Activated CD8-positive, alpha-beta T cell treated with anti-CD3 and anti-CD28 coated beads, Interleukin-2, amount 10 ng/mL, durations not matched to agents 7 days and 5 days (primary cell): ENCODE measurements around the gene NCKAP5. TPM values are rescaled to one million over a fixed set of nuclear protein-coding genes. Genes with fewer than 3 reads are reported as not detected.

Source experiments
- ATAC-seq: fragments of 150-1000 bp; cut with Tn5 transposase; one replicate; pipeline ENCODE4 v1.10.0; 2021; ENCODE audit warnings: moderate library complexity
- CTCF ChIA-PET: fragments of 350-600 bp; sonication (Branson Sonifier 250); formaldehyde crosslinking; loops from one replicate; lab custom pipeline; 2021; ENCODE audit warnings: antibody characterized with exemption; lab: Charles Lee
- POLR2A ChIA-PET: fragments of 350-600 bp; sonication (Branson Sonifier 250); formaldehyde crosslinking; loops from one replicate; lab custom pipeline; 2021; ENCODE audit warnings: antibody characterized with exemption; lab: Charles Lee
- DNase-seq: peaks from one replicate; pipeline ENCODE4 v3.0.0-alpha.2; 2020
- H3K27ac Mint-ChIP-seq: one replicate; pipeline ENCODE4 v1.8.0; 2021; ENCODE audit warnings: mild to moderate bottlenecking, mixed read lengths
- H3K27me3 Mint-ChIP-seq: one replicate; pipeline ENCODE4 v1.8.0; 2021; ENCODE audit warnings: low read depth, mixed read lengths
- H3K36me3 Mint-ChIP-seq: one replicate; pipeline ENCODE4 v1.8.0; 2021; ENCODE audit warnings: low read depth, mixed read lengths
- H3K4me1 Mint-ChIP-seq: one replicate; pipeline ENCODE4 v1.8.0; 2021; ENCODE audit warnings: low read depth, mixed read lengths
- H3K4me3 Mint-ChIP-seq: one replicate; pipeline ENCODE4 v1.8.0; 2021; ENCODE audit warnings: mild to moderate bottlenecking, mixed read lengths
- H3K9me3 Mint-ChIP-seq: one replicate; pipeline ENCODE4 v1.8.0; 2022; ENCODE audit warnings: mixed read lengths; ENCODE audit not compliant: insufficient read depth
- total RNA-seq, 2 experiments: library from RNA; stranded (reverse); gene quantifications; one replicate each; pipeline ENCODE4 v1.2.3, GENCODE V29; 2021

Gene NCKAP5
- total RNA-seq, 2 experiments from 2014 or later = not detected

DNA sequence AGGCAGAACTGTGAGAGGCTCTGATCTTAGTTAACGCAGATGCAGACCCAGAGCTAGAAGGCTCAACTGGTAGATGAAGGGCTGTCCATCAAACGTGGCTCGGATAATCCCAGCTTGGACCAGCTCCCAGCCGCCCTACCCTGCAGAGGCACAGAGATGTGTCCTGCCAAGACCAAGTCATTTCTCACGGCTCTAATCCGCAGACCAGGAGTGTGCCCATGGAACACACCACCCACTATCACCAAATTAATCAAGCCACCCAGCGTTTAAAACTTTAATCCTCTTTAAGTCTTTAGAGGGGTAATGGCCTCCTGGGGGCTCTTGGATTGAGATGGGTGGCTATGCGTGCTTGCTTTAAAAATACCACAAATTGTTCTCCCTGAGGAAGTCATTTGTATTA, 915.8 kb downstream of the NCKAP5 start:
- H3K4me1 Mint-ChIP-seq = no peaks in the 10 kb centered on the region
- CTCF ChIA-PET = no interaction called here
- no peak for ATAC-seq

DNA sequence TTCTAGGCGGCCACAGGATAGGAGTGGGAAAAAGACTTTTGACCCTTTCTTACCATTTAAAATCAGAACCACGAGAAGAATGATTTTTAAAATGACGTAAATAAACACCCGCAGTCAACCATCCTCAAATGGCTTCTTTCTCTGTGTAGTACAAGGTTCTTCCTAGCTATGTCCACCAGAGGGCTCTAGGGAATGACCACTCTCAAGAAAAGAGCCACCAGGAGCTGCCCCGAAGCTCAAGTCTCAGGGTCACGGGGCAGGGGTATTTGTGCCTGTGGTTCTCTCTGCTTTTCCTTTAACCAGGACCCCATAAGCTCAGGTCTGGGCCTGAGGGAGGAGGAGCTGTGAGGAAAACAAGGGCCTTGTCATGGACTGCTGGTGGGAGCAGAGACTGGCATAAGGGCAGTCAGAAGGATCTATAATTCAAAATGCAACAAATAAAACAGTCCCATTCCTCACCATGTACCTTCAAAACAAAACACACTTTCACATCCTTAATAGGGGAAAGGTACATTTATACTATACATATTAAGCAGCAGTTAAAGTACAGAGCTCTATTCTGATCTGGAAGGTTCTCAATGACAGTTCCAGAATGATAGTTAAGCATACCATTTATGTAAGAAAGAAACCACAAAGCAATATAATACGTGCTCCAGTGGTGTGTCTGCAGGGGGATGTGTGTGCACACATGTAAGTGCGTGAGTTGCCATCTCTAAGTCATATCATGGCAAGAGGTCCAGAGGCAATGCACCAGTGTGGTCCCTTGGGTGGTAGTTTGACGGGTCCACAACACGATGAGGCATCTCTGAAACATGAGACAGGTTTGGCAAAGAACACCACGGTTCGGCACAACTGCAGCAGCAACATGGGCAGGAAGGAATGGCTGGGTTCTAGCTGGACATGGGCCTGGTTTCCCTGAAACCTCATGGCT, 916.9 kb downstream of the NCKAP5 start:
- POLR2A ChIA-PET = no interaction called here
- Mint-ChIP-seq H3K9me3 (no peaks in the 10 kb centered on the region), H3K27me3 (no peaks in the 10 kb centered on the region), H3K27ac (no peak overlapping the region), H3K4me3 (no peak overlapping the region), H3K4me1 (no peaks in the 10 kb centered on the region), H3K36me3 (no peaks in the 10 kb centered on the region)
- CTCF ChIA-PET = no interaction called here
- DNase-seq (no peak), ATAC-seq (no peak)

More for the DNA sequence above, 915.8 kb downstream of the NCKAP5 start:
- Mint-ChIP-seq H3K27me3 (no peaks in the 10 kb centered on the region), H3K27ac (no peak overlapping the region), H3K4me3 (no peak overlapping the region), H3K9me3 (no peaks in the 10 kb centered on the region), H3K36me3 (no peaks in the 10 kb centered on the region)
- no peak for DNase-seq
- POLR2A ChIA-PET = no interaction called here

GRCh38 chr2:132646540-132647108, 921.6 kb downstream of the NCKAP5 start:
- Mint-ChIP-seq H3K4me1 (no peaks in the 10 kb centered on the region), H3K9me3 (no peaks in the 10 kb centered on the region), H3K27me3 (no peaks in the 10 kb centered on the region), H3K4me3 (no peak overlapping the region), H3K27ac (no peak overlapping the region), H3K36me3 (no peaks in the 10 kb centered on the region)
- DNase-seq (no peak), ATAC-seq (no peak)
- ChIA-PET CTCF (no interaction called here), POLR2A (no interaction called here)

DNA sequence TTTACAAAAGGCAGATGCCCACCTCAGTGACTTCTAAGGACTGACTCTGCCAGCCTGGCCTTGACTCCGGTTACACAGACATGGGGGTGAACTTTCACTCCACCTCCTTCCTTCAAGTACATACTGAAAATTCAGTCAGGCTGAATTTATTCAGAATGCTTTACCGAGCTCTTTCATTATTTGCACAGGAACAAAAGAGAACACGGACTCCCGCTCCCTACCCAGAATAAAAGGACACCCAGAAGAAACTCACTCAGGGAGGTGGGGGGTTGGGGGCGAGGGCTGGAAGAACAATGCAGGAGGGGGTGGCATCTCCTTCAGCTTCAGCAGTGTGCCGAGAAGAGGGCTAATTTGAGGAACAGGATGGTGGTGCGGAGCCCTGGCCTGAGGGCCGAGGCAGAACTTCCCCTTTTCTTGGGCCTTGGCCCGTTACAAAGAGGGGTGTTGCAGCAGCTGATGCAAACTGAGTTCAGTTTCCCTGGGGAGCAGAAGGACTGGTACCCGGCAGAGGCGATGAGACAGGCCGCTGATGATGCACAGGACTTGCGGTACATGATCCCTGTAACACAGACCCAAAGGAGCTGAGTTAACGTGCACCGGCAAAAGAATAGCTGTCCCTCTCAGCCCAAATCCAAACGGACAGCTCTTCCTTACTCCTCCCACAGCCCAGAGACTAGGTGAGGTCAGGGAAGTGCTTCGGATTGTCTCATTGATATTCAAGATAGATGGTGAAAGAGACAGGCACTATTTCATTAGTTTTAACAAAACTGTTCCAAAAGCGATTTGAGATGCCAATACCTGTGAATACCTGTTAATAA, 922.3 kb downstream of the NCKAP5 start:
- Mint-ChIP-seq H3K4me3 (no peak overlapping the region), H3K36me3 (no peaks in the 10 kb centered on the region), H3K27me3 (no peaks in the 10 kb centered on the region), H3K4me1 (no peaks in the 10 kb centered on the region), H3K9me3 (no peaks in the 10 kb centered on the region), H3K27ac (no peak overlapping the region)
- ChIA-PET POLR2A (no interaction called here), CTCF (no interaction called here)
- no peak for ATAC-seq
- DNase-seq = no peak

- ChIA-PET CTCF (no interaction called here), POLR2A (no interaction called here)
- Mint-ChIP-seq H3K36me3 (no peaks in the 10 kb centered on the region), H3K4me3 (no peak overlapping the region), H3K9me3 (no peaks in the 10 kb centered on the region), H3K27ac (no peak overlapping the region), H3K4me1 (no peaks in the 10 kb centered on the region), H3K27me3 (no peaks in the 10 kb centered on the region)
- ATAC-seq = no peak
- DNase-seq = no peak
Measured at GRCh38 chr2:132645176-132645575, 923.1 kb downstream of the NCKAP5 start.

DNA sequence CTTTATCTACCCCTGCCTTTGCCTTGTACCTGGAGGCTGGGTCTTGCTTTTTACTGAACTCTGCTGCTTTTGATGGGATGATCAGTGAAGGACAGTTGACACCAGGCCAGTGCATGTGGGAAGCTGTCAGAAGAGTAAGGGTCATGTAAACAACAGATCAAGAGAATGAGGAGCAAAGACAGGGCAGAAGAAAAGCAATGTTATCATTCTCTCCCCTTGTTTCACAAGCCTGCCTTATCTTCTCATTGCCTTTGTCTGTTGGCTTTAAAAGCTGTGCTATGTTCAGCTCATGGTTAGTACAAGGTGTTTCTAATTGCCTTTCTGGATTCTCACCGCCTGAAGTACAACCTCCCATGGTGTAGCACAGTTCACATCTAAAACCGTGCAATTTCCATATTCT, 925.8 kb downstream of the NCKAP5 start:
- DNase-seq (no peak), ATAC-seq (no peak)
- Mint-ChIP-seq H3K9me3 (no peaks in the 10 kb centered on the region), H3K27ac (no peak overlapping the region), H3K4me3 (no peak overlapping the region), H3K27me3 (no peaks in the 10 kb centered on the region), H3K36me3 (no peaks in the 10 kb centered on the region), H3K4me1 (no peaks in the 10 kb centered on the region)
- ChIA-PET CTCF (no interaction called here), POLR2A (no interaction called here)

DNA sequence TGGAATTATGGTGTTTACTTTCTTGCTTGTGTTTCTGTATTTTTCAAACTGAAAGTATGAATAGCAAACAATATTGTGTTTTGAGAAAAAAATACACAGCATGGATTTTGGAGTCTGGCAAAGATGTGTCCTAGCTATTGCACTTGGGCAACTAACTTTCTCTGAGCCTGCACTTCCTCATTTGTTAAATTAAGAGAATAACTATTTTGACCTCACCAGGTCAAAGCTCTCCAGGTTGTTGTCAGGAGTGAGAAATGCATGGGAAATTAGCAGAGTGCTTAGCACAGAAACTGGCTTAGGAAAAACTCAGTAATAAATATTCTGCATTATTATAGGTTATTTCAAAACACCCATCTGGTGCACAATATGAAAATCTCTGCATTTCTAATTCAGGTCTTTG, 926.4 kb downstream of the NCKAP5 start:
- ATAC-seq (no peak), DNase-seq (no peak)
- CTCF ChIA-PET = no interaction called here
- no peaks in the 10 kb centered on the region for H3K9me3 Mint-ChIP-seq
- H3K4me3 Mint-ChIP-seq = no peak overlapping the region
- no peaks in the 10 kb centered on the region for H3K36me3 Mint-ChIP-seq
- H3K27me3 Mint-ChIP-seq = no peaks in the 10 kb centered on the region
- H3K27ac Mint-ChIP-seq = no peak overlapping the region
- POLR2A ChIA-PET = no interaction called here
- no peaks in the 10 kb centered on the region for H3K4me1 Mint-ChIP-seq

DNA sequence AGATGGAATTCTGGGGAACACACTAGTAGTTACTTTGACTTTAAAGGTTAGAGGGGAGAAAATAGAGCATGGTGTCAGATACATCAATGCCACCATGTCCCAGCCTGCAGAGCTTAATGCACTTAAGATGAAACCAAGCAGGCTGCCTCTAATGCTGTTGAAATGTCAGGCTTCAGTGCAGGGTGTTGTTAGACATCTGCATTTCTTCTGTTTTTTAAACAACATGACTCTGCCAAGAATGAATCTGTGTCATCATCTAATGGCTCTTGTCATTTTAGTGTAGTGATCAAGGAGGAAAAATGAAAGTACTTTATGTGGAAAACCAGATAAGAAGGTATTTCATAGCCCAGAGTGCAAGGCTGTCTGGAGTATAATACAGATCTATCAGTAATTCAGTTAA, 928.1 kb downstream of the NCKAP5 start:
- ATAC-seq (no peak), DNase-seq (no peak)
- Mint-ChIP-seq H3K9me3 (no peaks in the 10 kb centered on the region), H3K27me3 (no peaks in the 10 kb centered on the region), H3K4me3 (no peak overlapping the region), H3K27ac (no peak overlapping the region), H3K4me1 (no peaks in the 10 kb centered on the region), H3K36me3 (no peaks in the 10 kb centered on the region)
- ChIA-PET POLR2A (no interaction called here), CTCF (no interaction called here)

DNA sequence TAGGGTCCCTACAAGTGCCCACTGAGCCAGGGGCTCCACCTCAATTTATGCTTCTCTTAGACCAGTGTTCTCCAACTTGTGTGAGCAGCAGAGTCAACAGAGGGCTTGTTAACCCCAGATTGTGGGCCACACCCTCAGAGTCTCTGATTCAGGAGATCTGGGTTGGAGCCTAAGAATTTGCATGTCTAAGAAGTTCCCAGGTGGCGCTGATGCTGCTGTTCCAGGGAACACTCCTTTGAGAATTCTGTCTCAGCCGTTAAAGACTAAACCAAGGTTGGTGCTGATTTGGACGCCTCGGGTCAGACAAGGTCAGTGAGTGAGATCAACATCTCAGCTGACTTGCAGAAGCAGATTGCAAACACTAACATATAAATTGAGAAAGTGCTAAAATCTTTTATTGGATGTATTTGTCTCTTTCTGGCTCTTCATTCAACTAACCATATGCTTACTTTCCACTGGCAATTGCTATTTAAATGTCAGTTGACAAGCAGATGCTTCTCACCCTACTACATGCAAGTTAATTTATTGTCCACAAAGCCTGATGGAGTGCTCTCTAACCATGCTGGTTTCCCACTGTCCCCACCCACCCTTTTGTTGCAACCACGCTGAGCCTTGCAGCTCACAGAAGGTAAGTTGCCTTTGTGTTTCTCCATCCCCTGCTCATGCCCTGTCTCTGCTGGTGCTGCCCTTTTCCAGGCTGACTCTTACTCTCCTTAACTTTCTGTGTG, 929.8 kb downstream of the NCKAP5 start:
- ATAC-seq (no peak), DNase-seq (no peak)
- ChIA-PET CTCF (no interaction called here), POLR2A (no interaction called here)
- Mint-ChIP-seq H3K27me3 (no peaks in the 10 kb centered on the region), H3K4me1 (no peaks in the 10 kb centered on the region), H3K27ac (no peak overlapping the region), H3K9me3 (no peaks in the 10 kb centered on the region), H3K4me3 (no peak overlapping the region), H3K36me3 (no peaks in the 10 kb centered on the region)

DNA sequence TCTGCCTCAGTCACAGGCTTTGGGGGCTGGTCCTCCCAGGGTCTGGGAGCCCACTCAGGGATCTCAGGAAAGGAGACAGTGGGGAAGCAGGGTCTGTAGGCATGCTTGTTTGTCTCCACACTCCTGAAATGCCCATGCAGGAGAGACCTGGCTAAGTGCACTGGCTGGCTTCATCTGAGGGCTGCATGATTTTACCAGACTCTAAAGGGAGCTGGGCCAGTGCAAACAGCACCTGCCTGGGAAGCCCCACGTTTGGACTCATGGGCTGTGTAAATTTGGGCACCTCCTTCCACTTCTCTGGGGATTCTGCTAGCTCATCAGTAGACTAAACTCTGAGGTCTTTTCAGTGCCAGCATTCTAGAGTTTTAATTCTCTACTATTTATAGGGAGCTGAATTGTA, 931.9 kb downstream of the NCKAP5 start:
- H3K4me1 Mint-ChIP-seq = no peaks in the 10 kb centered on the region
- ATAC-seq (no peak), DNase-seq (no peak)
- no peaks in the 10 kb centered on the region for H3K36me3 Mint-ChIP-seq
- H3K4me3 Mint-ChIP-seq = no peak overlapping the region
- ChIA-PET POLR2A (no interaction called here), CTCF (no interaction called here)
- no peak overlapping the region for H3K27ac Mint-ChIP-seq
- no peaks in the 10 kb centered on the region for H3K27me3 Mint-ChIP-seq
- no peaks in the 10 kb centered on the region for H3K9me3 Mint-ChIP-seq

DNA sequence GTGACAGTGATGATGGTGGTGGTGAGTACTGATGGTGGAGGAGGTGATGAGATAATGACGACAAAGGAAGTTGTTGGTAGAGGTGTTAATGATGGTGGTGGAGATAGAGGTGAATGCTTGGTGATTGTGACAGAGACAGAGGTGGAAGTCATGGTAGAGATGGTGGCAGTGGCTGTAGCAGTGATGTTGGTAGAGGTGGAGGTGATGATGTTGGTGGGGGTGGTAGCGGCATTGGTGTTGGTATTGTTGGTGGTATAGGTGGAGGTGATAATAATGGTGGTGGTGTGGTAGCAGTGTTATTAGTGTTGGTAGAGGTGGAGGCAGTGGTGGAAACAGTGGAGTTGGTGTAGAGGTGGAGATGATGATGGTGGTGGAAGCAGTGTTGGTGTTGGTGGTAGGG, 934.6 kb downstream of the NCKAP5 start:
- ATAC-seq (no peak), DNase-seq (no peak)
- H3K4me3 Mint-ChIP-seq = no peak overlapping the region
- no peaks in the 10 kb centered on the region for H3K4me1 Mint-ChIP-seq
- H3K27me3 Mint-ChIP-seq = no peaks in the 10 kb centered on the region
- ChIA-PET POLR2A (no interaction called here), CTCF (no interaction called here)
- H3K36me3 Mint-ChIP-seq = no peaks in the 10 kb centered on the region
- no peak overlapping the region for H3K27ac Mint-ChIP-seq
- no peaks in the 10 kb centered on the region for H3K9me3 Mint-ChIP-seq
